ENCODE measurements around the gene KDM3A.

- no peak for TF ChIP-seq CTCF (IDR thresholded peaks at IDR 0.05)
- no peak for TF ChIP-seq POLR2A (IDR thresholded peaks at IDR 0.05)
- no peak for TF ChIP-seq POLR2AphosphoS5 (IDR thresholded peaks at IDR 0.05)
Observed at GRCh38 chr2:86476918-86477317, 35.7 kb downstream of the KDM3A start.
